Central memory CD4-positive, alpha-beta T cell (primary cell): ENCODE results near the gene MSMB.
"Not testable (repeated sequence)": the region's sequence is repeated elsewhere in the genome, so short reads cannot be mapped to it uniquely, and the experiment has no call there.

Source experiments
- DNase-seq: peaks from one replicate; pipeline ENCODE4 v3.0.0; 2022

MSMB gene

GRCh38 chr10:46069771-46070463 lies 23.8 kb upstream of the MSMB start:
- DNase-seq: no peak

GRCh38 chr10:46068905-46069304 lies 22.8 kb upstream of the MSMB start:
- DNase-seq: no peak

- no peak for DNase-seq
Measured at GRCh38 chr10:46068117-46068516, 22.0 kb upstream of the MSMB start.

GRCh38 chr10:46064269-46064817 lies 18.3 kb upstream of the MSMB start:
- no peak for DNase-seq

- no peak for DNase-seq
Measured at GRCh38 chr10:46062723-46063428, 16.8 kb upstream of the MSMB start.

GRCh38 chr10:46060706-46061105 lies 14.6 kb upstream of the MSMB start:
- DNase-seq: no peak

GRCh38 chr10:46057927-46058326 lies 11.9 kb upstream of the MSMB start:
- DNase-seq: not testable (repeated sequence)

- no peak for DNase-seq
Measured at GRCh38 chr10:46057038-46057437, 11.0 kb upstream of the MSMB start.

GRCh38 chr10:46055771-46056170 lies 9.7 kb upstream of the MSMB start:
- DNase-seq: no peak

GRCh38 chr10:46053534-46054434 lies 7.7 kb upstream of the MSMB start:
- DNase-seq: no peak

GRCh38 chr10:46052791-46053375 lies 6.8 kb upstream of the MSMB start:
- no peak for DNase-seq

GRCh38 chr10:46052057-46052790 lies 6.2 kb upstream of the MSMB start:
- DNase-seq: no peak

GRCh38 chr10:46050941-46051623 lies 5.0 kb upstream of the MSMB start:
- DNase-seq: no peak

- not testable (repeated sequence) for DNase-seq
Measured at GRCh38 chr10:46049497-46049831, 3.4 kb upstream of the MSMB start.

GRCh38 chr10:46048152-46048551 lies 2.1 kb upstream of the MSMB start:
- DNase-seq: no peak

GRCh38 chr10:46042527-46042926 lies 3.5 kb downstream of the MSMB start:
- DNase-seq: no peak

GRCh38 chr10:46040004-46040403 lies 6.1 kb downstream of the MSMB start:
- DNase-seq: no peak

- DNase-seq: no peak
Measured at GRCh38 chr10:46037107-46037825, 8.8 kb downstream of the MSMB start.

- no peak for DNase-seq
Measured at GRCh38 chr10:46035923-46036849, 9.9 kb downstream of the MSMB start.

GRCh38 chr10:46033602-46034011 lies 12.5 kb downstream of the MSMB start:
- no peak for DNase-seq
